B cell (primary cell): Measurements from ENCODE around the gene NOS3. TPM values are rescaled to one million over a fixed set of nuclear protein-coding genes. Genes with fewer than 3 reads are reported as not detected.
A peak's percentile ranks its signal among the peaks of the same experiment; 100 is the strongest.

ENCODE experiments used
- ATAC-seq: fragments of 200-7000 bp; cut with Tn5 transposase; one replicate; pipeline ENCODE4 v1.10.0; 2021; ENCODE audit warnings: low read depth, mild to moderate bottlenecking, moderate number of reproducible peaks, moderate library complexity
- CTCF ChIA-PET: fragments of 350-600 bp; sonication (Branson Sonifier 250); formaldehyde crosslinking; loops from one replicate; lab custom pipeline; 2021; ENCODE audit warnings: antibody characterized with exemption, inconsistent platforms; lab: Charles Lee
- POLR2A ChIA-PET: fragments of 350-600 bp; sonication (Branson Sonifier 250); formaldehyde crosslinking; loops from one replicate; lab custom pipeline; 2021; ENCODE audit warnings: antibody characterized with exemption; lab: Charles Lee
- DNase-seq: peaks from one replicate; pipeline ENCODE4 v3.0.0; 2013
- H2AFZ ChIP-seq: 2 replicates; pipeline ENCODE4 v1.6.1; 2012; ENCODE audit warnings: mild to moderate bottlenecking, low read depth, low read length; ENCODE audit not compliant: insufficient read depth, poor library complexity, severe bottlenecking
- H3K27ac ChIP-seq, 2 donors: 1 replicate in 1 of 2; 2 replicates in 1 of 2; pipeline ENCODE4 v1.5.1; 2012 to 2013; ENCODE audit warnings: low read length in 2 of 2, mild to moderate bottlenecking in 2 of 2, moderate library complexity in 1 of 2
- H3K27me3 ChIP-seq, 4 experiments: fragments of 200-600 bp in 1 of 4; sonication (generic) in 1 of 4; replicated peaks in 1 of 4; 1 replicate in 2 of 4; 2 replicates in 2 of 4; pipeline versions ENCODE4 v1.6.1 to v1.7.0; 2013 to 2016; ENCODE audit warnings: low read length in 3 of 4, mild to moderate bottlenecking in 2 of 4, mixed read lengths in 1 of 4, moderate library complexity in 1 of 4; ENCODE audit not compliant: insufficient read depth in 4 of 4, control insufficient read depth in 3 of 4; ENCODE audit errors: control extremely low read depth in 1 of 4
- H3K36me3 ChIP-seq, 2 experiments: replicated peaks in 1 of 2; 1 replicate in 1 of 2; 2 replicates in 1 of 2; pipeline versions ENCODE4 v1.6.1 to v1.7.1; 2013; ENCODE audit warnings: low read length in 1 of 2; ENCODE audit not compliant: insufficient read depth in 2 of 2, control insufficient read depth in 1 of 2; ENCODE audit errors: control extremely low read depth in 1 of 2, extremely low read depth in 1 of 2
- H3K4me1 ChIP-seq, 2 donors: fragments of 200-600 bp in 1 of 2; sonication (generic) in 1 of 2; 1 replicate in 1 of 2; 2 replicates in 1 of 2; pipeline versions ENCODE4 v1.5.1 to v1.6.1; 2013 to 2017; ENCODE audit warnings: low read length in 2 of 2; ENCODE audit not compliant: control insufficient read depth in 2 of 2, insufficient read depth in 2 of 2
- H3K4me2 ChIP-seq: replicated peaks from 2 replicates; pipeline ENCODE3; 2012; ENCODE audit warnings: mild to moderate bottlenecking, low read depth, low read length; ENCODE audit not compliant: poor library complexity, severe bottlenecking
- H3K4me3 ChIP-seq, 5 experiments: fragments of 200-600 bp in 1 of 5; sonication (generic) in 1 of 5; 1 replicate in 3 of 5; 2 replicates in 2 of 5; pipeline versions ENCODE4 v1.5.1 to v1.7.0; 2011 to 2016; ENCODE audit warnings: low read length in 4 of 5, mild to moderate bottlenecking in 4 of 5, low read depth in 2 of 5, control low read depth in 1 of 5, moderate library complexity in 1 of 5; ENCODE audit not compliant: insufficient read depth in 1 of 5; ENCODE audit errors: control extremely low read depth in 1 of 5, extremely low read depth in 1 of 5
- H3K79me2 ChIP-seq: fragments of 200-600 bp; sonication (generic); one replicate; pipeline ENCODE4 v1.6.0; 2016; ENCODE audit warnings: low read length; ENCODE audit not compliant: control insufficient read depth, insufficient read depth
- H3K9ac ChIP-seq: fragments of 200-600 bp; sonication (generic); 2 replicates; pipeline ENCODE4 v1.6.1; 2017; ENCODE audit warnings: mild to moderate bottlenecking, low read length, moderate library complexity
- H3K9me3 ChIP-seq, 3 donors: one replicate each; pipeline versions ENCODE4 v1.6.1 to v1.7.1; 2013; ENCODE audit warnings: low read length in 2 of 3; ENCODE audit not compliant: control insufficient read depth in 2 of 3, insufficient read depth in 1 of 3; ENCODE audit errors: control extremely low read depth in 1 of 3
- H4K20me1 ChIP-seq: 2 replicates; pipeline ENCODE4 v1.6.0; 2012; ENCODE audit warnings: mild to moderate bottlenecking, low read length; ENCODE audit not compliant: insufficient read depth, control insufficient read depth, poor library complexity, severe bottlenecking
- H3K27ac Mint-ChIP-seq: one replicate; pipeline ENCODE4 v1.8.0; 2021; ENCODE audit warnings: mixed read lengths
- H3K27me3 Mint-ChIP-seq: one replicate; pipeline ENCODE4 v1.8.0; 2021; ENCODE audit warnings: mixed read lengths
- H3K4me1 Mint-ChIP-seq: one replicate; pipeline ENCODE4 v1.8.0; 2021; ENCODE audit warnings: mixed read lengths
- H3K4me3 Mint-ChIP-seq: one replicate; pipeline ENCODE4 v1.8.0; 2021; ENCODE audit warnings: mixed read lengths
- H3K9me3 Mint-ChIP-seq: one replicate; pipeline ENCODE4 v1.8.0; 2022; ENCODE audit warnings: mixed read lengths; ENCODE audit not compliant: insufficient read depth
- CTCF ChIP-seq: fragments of 200-600 bp; IDR thresholded peaks from one replicate; pipeline ENCODE4 v1.8.0; 2022; ENCODE audit warnings: antibody characterized with exemption, mild to moderate bottlenecking
- EZH2 ChIP-seq: IDR thresholded peaks from 2 replicates; pipeline ENCODE4 v1.6.1; 2012; ENCODE audit warnings: borderline replicate concordance, low read depth, mild to moderate bottlenecking, moderate library complexity, low read length; ENCODE audit not compliant: insufficient read depth, poor library complexity, severe bottlenecking
- WGBS: methylation state at CpG from one replicate; pipeline ENCODE4 v1.1.5; 2013; ENCODE audit warnings: missing lambda C conversion rate; ENCODE audit not compliant: insufficient coverage; 5-methylcytosine and 5-hydroxymethylcytosine counted together
- intact Hi-C: fragments of 100-400 bp; cut with micrococcal nuclease; formaldehyde crosslinking; loops from one replicate; pipeline ENCODE4 v1.10.0; 2022
- polyA plus RNA-seq: library from polyadenylated mRNA; depleted of rRNA; stranded (reverse); fragments of >200 nt; gene quantifications from 2 replicates; pipeline ENCODE4 v1.2.3, GENCODE V29; 2012
- total RNA-seq, 2 donors: library from RNA; stranded (reverse); fragments of 120-200 nt in 1 of 2; gene quantifications; 1 replicate in 1 of 2; 2 replicates in 1 of 2; pipeline versions ENCODE4 v1.2.3 to v1.2.4, GENCODE V29; 2013 to 2022

NOS3 gene
- total and polyA plus RNA-seq, 2 donors (not counting 1 experiment from before 2014, with no cell fraction given) = 0.39 to 0.54 TPM

- peak overlapping the region; percentile 100 for H3K4me2 ChIP-seq
- H3K27ac Mint-ChIP-seq = peak overlapping the region; percentile 94
- ATAC-seq (no peak), DNase-seq (no peak)
- H3K27me3 ChIP-seq = no peaks in the 10 kb centered on the region
- H3K4me1 ChIP-seq = peaks cover 23 to 40% of the 10 kb centered on the region in 2 donors
- H3K27ac ChIP-seq = peak overlapping the region; percentile 79 to 82
- H3K4me3 ChIP-seq = peak overlapping the region; percentile 67 to 90 (median 73)
- CTCF ChIA-PET = interaction anchor here (0.6 to 1.3 kb wide), 3 partner anchors 22 to 1452 kb away, joined by 3 to 6 read pairs (median 3); partner anchors contain the start of gene FASTK
- H3K9ac ChIP-seq = peak overlapping the region; percentile 89
- TF ChIP-seq CTCF = no peak
- no peak for TF ChIP-seq EZH2
- H3K36me3 ChIP-seq = peaks cover 0 to 1% of the 10 kb centered on the region in 2 experiments
- peaks cover 36% of the 10 kb centered on the region for H3K4me1 Mint-ChIP-seq
- intact Hi-C loops = loop anchor here (1.0 to 5.0 kb wide), 7 partner anchors 21 to 1344 kb away; partner anchors contain the start of genes ABCB8, FASTK, REPIN1 and ZNF862
- peak overlapping the region; percentile 98 for H2AFZ ChIP-seq
- peaks cover 37% of the 10 kb centered on the region for H3K79me2 ChIP-seq
- H3K4me3 Mint-ChIP-seq = peak overlapping the region; percentile 96
- no peaks in the 10 kb centered on the region for H3K9me3 ChIP-seq
- H3K27me3 Mint-ChIP-seq = no peaks in the 10 kb centered on the region
- peaks cover 32% of the 10 kb centered on the region for H4K20me1 ChIP-seq
- POLR2A ChIA-PET = interaction anchor here (0.8 to 1.3 kb wide), 4 partner anchors 13 to 732 kb away, joined by 4 to 7 read pairs (median 6); partner anchors contain the start of gene ABCB8
- 2% methylated on average over 5 of the region's 18 CpGs for whole genome bisulfite sequencing
- no peaks in the 10 kb centered on the region for H3K9me3 Mint-ChIP-seq
Observed at GRCh38 chr7:151058781-151059366, 68.1 kb downstream of the NOS3 start.
